Small intestine (tissue), 7 donors: Measurements from ENCODE around the gene CNBD2. TPM values are rescaled to one million over a fixed set of nuclear protein-coding genes. Genes with fewer than 3 reads are reported as not detected.
"Not testable (repeated sequence)": the region's sequence is repeated elsewhere in the genome, so short reads cannot be mapped to it uniquely, and the experiment has no call there.

Experiments
- DNase-seq, 2 donors: peaks; one replicate each; pipeline versions ENCODE4 v3.0.0 to v3.0.0-alpha.2; 2013
- FAIRE-seq: peaks from 2 replicates; lab custom pipeline; 2012; peaks lifted over from hg19 to GRCh38; lab: Jason Lieb, UNC
- H3K27ac ChIP-seq, 3 donors: one replicate each; pipeline ENCODE4 v1.5.1; 2013; ENCODE audit warnings: low read length in 2 of 3, mild to moderate bottlenecking in 2 of 3, control low read depth in 1 of 3, inconsistent platforms in 1 of 3, low read depth in 1 of 3, moderate library complexity in 1 of 3
- H3K27me3 ChIP-seq, 3 donors: one replicate each; pipeline ENCODE4 v1.6.1; 2013; ENCODE audit warnings: low read length in 3 of 3, inconsistent platforms in 1 of 3; ENCODE audit not compliant: control insufficient read depth in 3 of 3, insufficient read depth in 3 of 3
- H3K36me3 ChIP-seq, 3 donors: one replicate each; pipeline ENCODE4 v1.6.1; 2013; ENCODE audit warnings: low read length in 3 of 3, inconsistent platforms in 1 of 3, low read depth in 1 of 3, mild to moderate bottlenecking in 1 of 3, moderate library complexity in 1 of 3; ENCODE audit not compliant: control insufficient read depth in 3 of 3, insufficient read depth in 2 of 3
- H3K4me1 ChIP-seq, 3 donors: one replicate each; pipeline ENCODE4 v1.6.1; 2013; ENCODE audit warnings: low read length in 2 of 3, inconsistent platforms in 1 of 3, low read depth in 1 of 3, mild to moderate bottlenecking in 1 of 3, moderate library complexity in 1 of 3; ENCODE audit not compliant: control insufficient read depth in 3 of 3, insufficient read depth in 2 of 3
- H3K4me3 ChIP-seq, 3 donors: one replicate each; pipeline ENCODE4 v1.5.1; 2013; ENCODE audit warnings: low read length in 3 of 3, control low read depth in 1 of 3, inconsistent platforms in 1 of 3, low read depth in 1 of 3, mild to moderate bottlenecking in 1 of 3, moderate library complexity in 1 of 3
- H3K9me3 ChIP-seq, 2 donors: one replicate each; pipeline ENCODE4 v1.6.1; 2013; ENCODE audit warnings: low read depth in 1 of 2, low read length in 1 of 2; ENCODE audit not compliant: control insufficient read depth in 2 of 2, insufficient read depth in 1 of 2
- WGBS, 3 donors: extraction: QIAGEN DNeasy Blood & Tissue Kit; methylation state at CpG; one replicate each; pipeline ENCODE4 v1.1.7; 2013; 5-methylcytosine and 5-hydroxymethylcytosine counted together
- polyA plus RNA-seq, 4 donors: library from polyadenylated mRNA; stranded (reverse) in 3 of 4; unstranded in 1 of 4; fragments of 200-250 nt in 3 of 4; fragments of 120-200 nt in 1 of 4; gene quantifications; one replicate each; pipeline versions ENCODE4 v1.2.1 to v1.2.3, GENCODE V29; 2013
- donor health status: healthy with polysubstance abuse.
- donor health status: control.
- donor health status: control.
- donor health status: Bipolar disorder and iron deficiency.
- donor health status: healthy.

The CNBD2 gene
- polyA plus RNA-seq, 4 donors: 4.3 to 17.7 (median 13.5) TPM

DNA sequence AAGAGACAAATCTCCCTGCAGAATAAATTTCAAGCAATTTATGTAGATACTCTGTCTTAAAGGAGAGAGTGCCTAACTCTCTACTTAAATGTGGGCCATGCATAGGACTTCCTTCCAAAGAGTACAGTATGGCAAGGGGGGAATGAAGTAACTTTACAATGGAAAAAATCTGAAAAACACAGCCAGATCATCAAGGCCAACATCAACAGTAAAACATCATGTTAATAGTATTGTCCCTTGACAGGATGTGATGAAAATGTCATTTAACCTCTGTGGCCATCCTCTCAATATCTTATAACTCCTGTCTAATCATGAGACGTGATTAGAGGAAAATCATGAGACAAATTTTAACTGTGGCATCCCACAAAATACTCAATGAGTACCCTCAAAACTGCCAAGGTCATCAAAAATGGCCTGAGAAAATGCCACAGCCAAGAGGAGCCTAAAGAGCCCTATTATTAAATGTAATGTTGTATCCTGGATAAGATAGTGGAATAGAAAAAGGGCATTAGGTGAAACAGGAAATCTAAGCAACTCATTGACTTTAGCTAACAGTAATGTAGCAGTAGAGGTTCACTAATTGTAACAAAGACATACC lies 47.5 kb downstream of the CNBD2 start:
- no peaks in the 10 kb centered on the region for H3K9me3 ChIP-seq
- H3K36me3 ChIP-seq: no peaks in the 10 kb centered on the region
- 84 to 94% (median 89%) methylated on average over 1 of the region's 1 CpG for WGBS, 3 donors
- no peaks in the 10 kb centered on the region for H3K27me3 ChIP-seq
- FAIRE-seq (no peak), DNase-seq (no peak)
- H3K4me1 ChIP-seq: no peaks in the 10 kb centered on the region
- H3K4me3 ChIP-seq: no peak overlapping the region
- no peak overlapping the region for H3K27ac ChIP-seq

DNA sequence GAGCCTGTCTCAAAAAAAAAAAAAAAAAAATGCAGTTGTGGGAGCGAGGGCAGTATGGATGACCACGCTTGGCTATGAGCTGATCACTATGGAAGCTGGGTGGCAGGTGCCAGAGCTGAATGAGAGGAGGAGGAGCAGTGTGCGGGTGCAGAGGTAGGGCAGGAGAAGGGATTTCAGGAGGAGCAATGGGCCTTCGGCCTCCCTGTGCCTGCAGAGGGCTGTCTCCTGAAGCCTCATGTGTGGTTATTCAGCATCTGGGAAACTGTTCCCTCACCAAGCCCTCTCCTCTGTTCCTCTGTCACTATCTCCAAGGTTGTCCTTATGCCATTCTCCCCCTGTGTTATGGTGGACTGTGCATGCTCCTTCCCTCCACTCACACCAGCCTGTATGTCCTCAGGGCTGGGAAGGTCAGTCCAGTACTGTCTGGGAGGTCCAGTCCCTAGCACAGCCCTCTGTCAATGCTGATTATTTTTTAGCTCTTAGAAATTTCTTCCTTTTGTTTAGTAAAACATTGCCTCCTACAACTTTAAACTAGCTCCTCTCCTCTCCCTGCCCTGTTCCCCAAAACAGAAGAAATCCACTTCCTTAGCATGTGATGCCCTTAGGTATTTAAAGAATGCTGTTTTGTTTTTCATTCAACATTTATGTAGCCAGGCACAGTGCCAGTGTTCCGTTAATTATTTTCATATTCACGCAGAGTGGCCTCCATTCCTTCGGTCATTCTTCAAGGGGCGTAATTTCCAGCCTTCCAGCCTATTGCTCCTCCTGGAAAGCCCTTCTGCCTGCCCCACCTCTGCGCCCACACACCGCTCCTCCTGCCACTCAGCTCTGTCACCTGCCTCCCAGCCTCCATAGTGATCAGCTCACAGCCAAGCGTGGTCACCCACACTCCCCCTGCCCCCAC lies 48.9 kb downstream of the CNBD2 start:
- no peak overlapping the region for H3K4me3 ChIP-seq
- no peaks in the 10 kb centered on the region for H3K27me3 ChIP-seq
- H3K36me3 ChIP-seq: no peaks in the 10 kb centered on the region
- no peak overlapping the region for H3K27ac ChIP-seq
- no peaks in the 10 kb centered on the region for H3K9me3 ChIP-seq
- 60 to 67% (median 64%) methylated on average over 11 of the region's 11 CpGs for WGBS, 3 donors
- DNase-seq (peak in 1 of 2 donors; percentile 28), FAIRE-seq (no peak)
- no peaks in the 10 kb centered on the region for H3K4me1 ChIP-seq

DNA sequence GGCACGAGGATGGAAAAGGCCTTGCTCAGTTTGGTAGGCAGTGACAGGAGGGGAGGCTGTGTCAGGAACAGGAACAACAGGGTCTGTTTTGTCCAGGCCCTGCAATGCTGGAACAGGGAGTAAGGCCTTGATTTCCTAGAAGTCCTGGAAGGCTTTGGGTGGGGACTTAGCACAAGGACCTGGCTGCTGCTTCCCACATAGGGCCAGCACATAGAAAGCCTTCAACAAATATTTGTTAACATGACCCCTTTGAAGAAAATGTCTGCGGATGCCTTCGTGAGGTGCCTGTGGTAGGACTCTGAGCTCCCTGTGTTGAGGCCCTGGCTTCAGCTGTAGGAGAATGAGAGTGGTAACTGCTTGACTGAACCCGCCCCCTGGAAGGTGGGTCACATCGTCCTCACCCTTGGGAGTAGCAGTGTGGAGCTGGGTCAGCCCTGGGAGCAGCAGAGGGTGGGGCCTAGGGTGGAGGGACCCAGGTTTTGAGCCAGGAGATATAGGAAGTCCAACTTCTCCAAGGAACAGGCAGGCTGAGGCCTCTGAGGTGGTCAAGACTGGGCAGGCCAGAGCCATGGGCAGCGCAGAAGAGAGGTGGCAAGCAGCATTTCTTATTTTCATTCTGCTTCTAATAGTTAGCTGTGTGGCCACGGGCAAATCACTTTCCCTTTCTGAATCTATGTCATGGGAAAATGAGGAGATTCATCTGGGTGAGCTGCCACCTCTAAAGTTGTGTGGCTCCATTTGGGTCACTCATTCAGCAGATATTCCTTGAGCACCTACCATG lies 50.0 kb downstream of the CNBD2 start:
- no peak overlapping the region for H3K27ac ChIP-seq
- WGBS, 3 donors: 77 to 87% (median 81%) methylated on average over 7 of the region's 7 CpGs
- H3K4me3 ChIP-seq: no peak overlapping the region
- no peaks in the 10 kb centered on the region for H3K27me3 ChIP-seq
- no peak for FAIRE-seq
- peak in 1 of 2 donors; percentile 17 for DNase-seq
- H3K4me1 ChIP-seq: no peaks in the 10 kb centered on the region
- H3K9me3 ChIP-seq: no peaks in the 10 kb centered on the region
- H3K36me3 ChIP-seq: no peaks in the 10 kb centered on the region

DNA sequence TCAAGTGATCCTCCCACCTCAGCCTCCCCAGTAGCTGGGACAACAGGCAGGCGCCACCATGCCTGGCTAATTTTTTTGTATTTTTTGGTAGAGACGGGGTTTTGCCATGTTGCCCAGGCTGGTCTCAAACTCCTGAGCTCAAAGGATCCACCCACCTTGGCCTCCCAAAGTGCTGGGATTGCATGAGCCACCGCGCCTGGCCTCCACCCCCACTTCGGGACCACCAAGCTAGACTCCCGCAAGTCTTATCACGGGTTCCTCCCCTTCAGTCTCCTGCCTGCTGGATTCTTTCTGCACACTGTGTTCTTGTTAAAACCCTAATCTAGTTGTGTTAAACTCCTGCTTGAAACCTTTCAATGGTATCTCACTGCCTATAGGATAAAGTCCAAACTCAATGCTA lies 57.7 kb downstream of the CNBD2 start:
- H3K4me1 ChIP-seq, H3K9me3 ChIP-seq, H3K36me3 ChIP-seq, H3K4me3 ChIP-seq, H3K27me3 ChIP-seq, H3K27ac ChIP-seq, DNase-seq, FAIRE-seq: not testable (repeated sequence)
- 83 to 90% (median 86%) methylated on average over 7 of the region's 7 CpGs for WGBS, 3 donors

DNA sequence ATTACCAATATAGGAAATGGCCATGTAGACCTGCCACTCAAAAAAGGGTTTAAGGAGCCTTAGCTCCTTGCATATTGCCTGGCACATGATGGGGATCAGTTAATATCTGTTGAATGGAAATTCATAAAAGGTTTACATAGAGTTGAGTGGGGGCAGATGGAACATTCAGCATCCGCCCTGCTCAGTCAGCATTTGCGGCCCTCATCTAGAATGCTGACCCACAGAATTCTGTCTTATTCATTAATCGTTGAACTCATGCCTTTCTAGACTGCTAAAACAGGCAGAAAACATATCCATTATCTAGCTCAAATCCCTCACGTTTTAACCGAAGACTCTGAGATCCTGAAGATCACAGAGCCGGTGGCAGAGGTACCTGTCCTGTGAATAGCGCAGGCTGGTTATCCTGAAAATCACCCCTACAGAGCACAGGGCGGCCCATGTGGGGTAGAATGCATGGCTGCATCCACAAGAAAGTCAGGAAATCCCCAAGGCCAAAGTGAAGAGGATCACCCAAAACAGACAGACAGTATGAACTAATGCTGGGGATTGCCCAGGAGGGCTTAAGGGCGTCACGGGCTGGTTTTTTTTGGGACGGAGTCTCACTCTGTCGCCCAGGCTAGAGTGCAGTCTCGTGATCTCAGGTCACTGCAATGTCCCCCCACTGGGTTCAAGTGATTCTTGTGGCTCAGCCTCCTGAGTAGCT lies 59.9 kb downstream of the CNBD2 start:
- Histone ChIP-seq H3K27ac (no peak overlapping the region), H3K4me3 (no peak overlapping the region), H3K27me3 (no peaks in the 10 kb centered on the region), H3K36me3 (no peaks in the 10 kb centered on the region), H3K4me1 (no peaks in the 10 kb centered on the region), H3K9me3 (no peaks in the 10 kb centered on the region)
- FAIRE-seq (no peak), DNase-seq (no peak)
- 91 to 95% (median 94%) methylated on average over 13 of the region's 13 CpGs for WGBS, 3 donors

DNA sequence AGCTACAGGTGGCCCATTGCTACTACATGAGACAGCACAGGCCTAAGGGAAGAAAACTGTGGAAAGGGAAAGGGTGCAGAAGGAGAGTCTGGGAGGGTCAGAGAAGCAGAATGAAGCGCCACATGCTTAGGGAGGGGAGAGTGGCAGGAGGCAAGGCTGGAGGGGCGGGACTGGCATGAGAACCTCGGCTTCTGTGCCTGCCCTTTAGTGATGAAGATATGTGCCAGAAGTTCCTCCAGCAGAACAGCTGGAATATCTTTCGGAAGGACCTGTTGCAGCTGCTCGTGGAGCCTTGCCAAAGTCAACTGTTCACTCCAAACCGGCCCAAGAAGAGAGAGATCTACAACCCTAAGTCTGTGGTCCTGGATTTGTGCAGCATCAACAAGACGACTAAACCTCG lies 61.8 kb downstream of the CNBD2 start:
- FAIRE-seq (no peak), DNase-seq (no peak)
- 23 to 43% (median 36%) methylated on average over 8 of the region's 8 CpGs for WGBS, 3 donors
- peaks cover 0 to 6% of the 10 kb centered on the region in 2 donors for H3K9me3 ChIP-seq
- H3K27me3 ChIP-seq: no peaks in the 10 kb centered on the region
- H3K27ac ChIP-seq: no peak overlapping the region
- H3K4me3 ChIP-seq: no peak overlapping the region
- no peaks in the 10 kb centered on the region for H3K36me3 ChIP-seq
- no peaks in the 10 kb centered on the region for H3K4me1 ChIP-seq

DNA sequence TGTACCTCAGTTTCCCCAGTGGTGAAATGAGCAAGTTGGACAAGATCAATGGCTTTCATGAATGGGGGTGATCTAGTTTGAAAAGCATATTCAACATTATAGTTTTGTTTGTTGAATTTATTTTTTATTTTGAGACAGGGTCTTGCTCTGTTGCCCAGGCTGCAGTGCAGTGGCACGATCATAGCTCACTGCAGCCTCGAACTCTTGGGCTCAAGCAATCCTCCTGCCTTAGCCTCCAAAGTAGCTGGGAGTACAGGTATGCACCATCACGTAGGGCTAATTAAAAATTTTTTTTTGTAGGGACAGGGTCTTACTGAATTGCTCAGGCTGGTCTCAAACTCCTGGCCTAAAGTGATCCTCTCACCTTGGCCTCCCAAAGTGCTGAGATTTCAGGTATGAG lies 63.4 kb downstream of the CNBD2 start:
- Histone ChIP-seq H3K4me3 (no peak overlapping the region), H3K36me3 (no peaks in the 10 kb centered on the region), H3K9me3 (peaks cover 0 to 6% of the 10 kb centered on the region in 2 donors), H3K27ac (no peak overlapping the region), H3K4me1 (no peaks in the 10 kb centered on the region), H3K27me3 (no peaks in the 10 kb centered on the region)
- FAIRE-seq (no peak), DNase-seq (no peak)
- WGBS, 3 donors: 84 to 92% (median 92%) methylated on average over 3 of the region's 3 CpGs

DNA sequence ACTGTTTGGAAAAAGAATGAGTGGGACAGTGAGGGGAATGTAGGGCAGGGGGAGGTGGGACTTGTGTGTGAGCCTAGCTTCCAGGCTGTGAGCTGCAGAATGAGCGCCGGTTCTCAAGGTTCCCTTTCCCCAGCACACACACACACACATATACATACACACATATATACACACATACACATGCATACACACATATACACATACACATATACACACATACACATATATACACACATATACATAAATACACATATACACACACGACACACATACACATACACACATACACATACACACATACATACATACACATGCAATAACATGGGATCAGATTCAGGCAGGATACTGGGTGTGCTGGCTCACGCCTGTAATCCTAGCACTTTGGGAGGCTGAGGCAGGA lies 66.5 kb downstream of the CNBD2 start:
- Histone ChIP-seq H3K4me1 (no peaks in the 10 kb centered on the region), H3K4me3 (no peak overlapping the region), H3K36me3 (no peaks in the 10 kb centered on the region), H3K9me3 (peaks cover 0 to 6% of the 10 kb centered on the region in 2 donors), H3K27ac (no peak overlapping the region), H3K27me3 (no peaks in the 10 kb centered on the region)
- DNase-seq: no peak
- FAIRE-seq: no peak
- 93 to 97% (median 94%) methylated on average over 4 of the region's 4 CpGs for WGBS, 3 donors
